ENCODE measurements around the gene TRPV4.

Gene TRPV4

DNA sequence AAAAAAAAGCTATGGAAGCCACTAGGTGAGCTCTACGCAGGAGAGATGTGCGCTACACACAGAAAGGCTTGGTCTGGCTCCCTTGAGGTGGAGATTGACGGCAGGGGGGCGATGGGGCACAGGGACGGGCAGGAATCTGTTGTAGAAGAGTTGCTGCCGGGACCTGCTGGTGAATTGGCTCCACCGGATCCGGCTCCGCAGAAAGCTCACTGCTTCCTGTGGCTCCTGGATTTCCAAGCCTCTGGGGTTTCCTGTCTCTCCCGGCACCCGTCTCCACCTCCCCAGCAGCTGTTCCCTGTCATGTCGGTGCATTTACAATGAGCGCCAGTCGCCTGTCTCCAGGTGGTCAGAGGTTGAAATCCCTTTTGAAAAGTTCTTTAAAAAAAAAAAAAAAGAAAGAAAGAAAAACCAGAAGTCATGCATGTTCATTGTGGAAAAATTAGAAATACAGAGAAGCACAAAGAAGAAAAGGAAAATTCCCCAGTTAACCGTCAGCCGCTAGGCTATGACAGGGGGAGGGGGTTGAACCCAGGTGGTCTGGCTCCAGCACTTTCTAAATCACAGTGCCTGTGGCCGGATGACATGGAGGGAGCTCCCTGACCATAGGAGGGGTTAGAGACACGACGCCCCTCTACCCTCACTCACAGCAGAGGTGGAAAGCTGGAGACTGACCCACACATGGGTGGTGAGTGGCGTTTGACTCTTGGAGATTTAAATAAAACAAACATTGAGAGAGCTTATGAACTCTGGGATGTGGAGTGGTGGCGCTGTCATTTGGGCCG lies 98.8 kb downstream of the TRPV4 start:
- H3K36me3 Mint-ChIP-seq = no peaks in the 10 kb centered on the region
- H3K27ac Mint-ChIP-seq = no peak overlapping the region
- peaks cover 2% of the 10 kb centered on the region for H3K4me1 Mint-ChIP-seq (ENCODE audit: low read depth)
- H3K9me3 Mint-ChIP-seq (ENCODE audit: low read depth) = no peaks in the 10 kb centered on the region
- peaks cover 16% of the 10 kb centered on the region for H3K27me3 Mint-ChIP-seq
- no peak overlapping the region for H3K4me3 Mint-ChIP-seq

All from activated naive CD8-positive, alpha-beta T cell (primary cell).